GM23248 (cell line): ENCODE results near the gene PCSK4. TPM values are rescaled to one million over a fixed set of nuclear protein-coding genes. Genes with fewer than 3 reads are reported as not detected.
A peak's percentile ranks its signal among the peaks of the same experiment; 100 is the strongest.
"Not testable (repeated sequence)": the region's sequence is repeated elsewhere in the genome, so short reads cannot be mapped to it uniquely, and the experiment has no call there.

Experiments
- DNase-seq: peaks from one replicate; pipeline ENCODE4 v3.0.0-alpha.2; 2015
- H2AFZ ChIP-seq: fragments of 200-600 bp; sonication (generic); 2 replicates; pipeline ENCODE4 v1.6.1; 2016; ENCODE audit warnings: antibody characterized with exemption
- H3F3A ChIP-seq: fragments of 200-600 bp; sonication (generic); 2 replicates; pipeline ENCODE4 v1.6.1; 2016; ENCODE audit warnings: mild to moderate bottlenecking, antibody characterized with exemption, mixed run types; ENCODE audit not compliant: insufficient read depth
- H3K27ac ChIP-seq: fragments of 200-600 bp; sonication (generic); 2 replicates; pipeline ENCODE4 v1.5.1; 2016; ENCODE audit warnings: mild to moderate bottlenecking
- H3K27me3 ChIP-seq: fragments of 200-600 bp; sonication (generic); replicated peaks from 2 replicates; pipeline ENCODE4 v1.6.1; 2016; ENCODE audit warnings: mild to moderate bottlenecking; ENCODE audit not compliant: insufficient read depth
- H3K36me3 ChIP-seq: fragments of 200-600 bp; sonication (generic); 2 replicates; pipeline ENCODE4 v1.6.1; 2016; ENCODE audit warnings: low read depth, mild to moderate bottlenecking
- H3K4me1 ChIP-seq: fragments of 200-600 bp; sonication (generic); 2 replicates; pipeline ENCODE4 v1.6.1; 2016; ENCODE audit warnings: mild to moderate bottlenecking; ENCODE audit not compliant: insufficient read depth
- H3K4me2 ChIP-seq: fragments of 200-600 bp; sonication (generic); one replicate; pipeline ENCODE4 v1.6.1; 2016; ENCODE audit warnings: mild to moderate bottlenecking; ENCODE audit not compliant: unreplicated experiment
- H3K4me3 ChIP-seq: fragments of 200-600 bp; sonication (generic); 2 replicates; pipeline ENCODE4 v1.5.1; 2016; ENCODE audit warnings: mild to moderate bottlenecking
- H3K79me2 ChIP-seq: fragments of 200-600 bp; sonication (generic); 2 replicates; pipeline ENCODE4 v1.6.1; 2016; ENCODE audit warnings: mild to moderate bottlenecking; ENCODE audit not compliant: insufficient read depth
- H3K9ac ChIP-seq: fragments of 200-600 bp; sonication (generic); 2 replicates; pipeline ENCODE4 v1.6.1; 2016; ENCODE audit warnings: mild to moderate bottlenecking
- H3K9me2 ChIP-seq: fragments of 200-600 bp; sonication (generic); 2 replicates; pipeline ENCODE4 v1.6.1; 2016; ENCODE audit warnings: mixed run types, mild to moderate bottlenecking, moderate library complexity; ENCODE audit not compliant: insufficient read depth
- H3K9me3 ChIP-seq: fragments of 200-600 bp; sonication (generic); one replicate; pipeline ENCODE4 v1.6.1; 2017; ENCODE audit warnings: low read depth
- H4K20me1 ChIP-seq: fragments of 200-600 bp; sonication (generic); 2 replicates; pipeline ENCODE4 v1.6.0; 2016; ENCODE audit not compliant: insufficient read depth
- EZH2 ChIP-seq: fragments of 200-600 bp; sonication (generic); IDR thresholded peaks from 2 replicates; pipeline ENCODE4 v1.6.1; 2018; ENCODE audit warnings: antibody characterized with exemption, mild to moderate bottlenecking; ENCODE audit not compliant: insufficient read depth, poor library complexity, severe bottlenecking
- EZH2phosphoT487 ChIP-seq: fragments of 200-600 bp; sonication (generic); IDR thresholded peaks from 2 replicates; pipeline ENCODE4 v1.6.1; 2018; ENCODE audit warnings: antibody characterized with exemption, moderate library complexity, mild to moderate bottlenecking, low read depth; ENCODE audit not compliant: insufficient read depth
- WGBS, 2 experiments: methylation state at CpG; one replicate each; pipeline ENCODE4 v1.1.6; 2015 to 2017; ENCODE audit warnings: low lambda C conversion rate in 2 of 2, low coverage in 1 of 2; ENCODE audit errors: missing lambda C conversion rate in 2 of 2; 5-methylcytosine and 5-hydroxymethylcytosine counted together
- in situ Hi-C: fragments of 300-500 bp; cut with MboI; formaldehyde crosslinking; loops from 2 replicates; pipeline ENCODE4 v1.15.0; 2020
- polyA plus RNA-seq: library from polyadenylated mRNA; unstranded; fragments of >200 nt; fragmentation: Nextera tagmentation; extraction: Ambion mirVana; gene quantifications from 2 replicates; pipeline ENCODE4 v1.2.1, GENCODE V29; 2016
- total RNA-seq: library from RNA; depleted of rRNA; stranded (reverse); fragments of >200 nt; shearing (Covaris generic); gene quantifications from 2 replicates; pipeline ENCODE4 v1.2.3, GENCODE V29; 2014; rRNA removed

Gene PCSK4
- total RNA-seq (0.13 and 0.76 TPM in 2 replicates), polyA plus RNA-seq (0.28 and 0.43 TPM in 2 replicates)

DNA sequence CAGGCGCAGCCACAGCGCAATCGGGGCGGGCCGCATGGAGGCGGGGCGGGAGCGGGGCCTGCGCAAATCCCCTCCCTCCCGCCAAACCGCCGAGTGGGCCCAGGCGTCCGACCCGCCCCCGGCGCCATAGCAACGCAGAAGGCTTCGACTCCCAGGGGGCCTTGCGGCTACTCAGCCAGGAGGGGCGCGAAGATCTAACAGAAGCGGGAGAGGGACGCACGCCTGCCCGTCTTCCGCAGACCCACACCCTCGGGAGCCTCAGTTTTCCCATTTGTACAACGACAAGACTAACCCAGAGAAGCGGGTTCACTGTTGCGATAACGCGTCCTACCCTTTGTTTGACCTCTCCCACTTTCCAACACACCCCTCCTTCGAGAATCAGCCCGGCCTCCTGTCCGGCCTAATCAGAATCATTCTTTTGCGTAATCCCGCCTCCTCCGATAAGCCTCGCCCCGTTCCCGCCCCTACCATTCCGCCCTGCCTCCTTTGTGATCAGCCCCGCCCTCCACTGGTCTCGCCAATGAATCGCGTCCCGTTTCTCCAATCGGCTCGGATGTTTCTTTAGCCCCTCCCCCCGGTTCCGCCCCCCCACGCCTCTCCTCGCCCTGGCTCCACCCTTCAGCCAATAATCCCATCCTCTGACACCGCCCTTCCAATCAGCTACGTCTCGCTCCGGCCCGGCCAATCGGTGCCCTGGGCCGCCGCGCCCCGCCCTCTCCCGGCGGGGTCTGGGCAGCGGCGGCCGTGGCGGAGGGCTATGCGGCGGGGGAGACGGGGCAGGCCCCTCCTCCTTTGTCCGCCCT is at the start of gene PCSK4:
PCSK4 (minus strand) TSS at position 40 of the 803 bp plus-strand sequence; CDS start at position 36, 4 bp downstream.
- Histone ChIP-seq H3K4me2 (peak within 1 kb of the TSS; percentile 76), H3K4me1 (no peaks in the 10 kb centered on the region), H2AFZ (peak within 1 kb of the TSS; percentile 89), H3K36me3 (no peaks in the 10 kb centered on the region), H3K9ac (peak within 1 kb of the TSS; percentile 73), H3K79me2 (no peaks in the 10 kb centered on the region), H3K27ac (peak within 1 kb of the TSS; percentile 45), H3F3A (no peaks in the 10 kb centered on the region), H3K27me3 (no peaks in the 10 kb centered on the region), H3K4me3 (peak within 1 kb of the TSS; percentile 72), H4K20me1 (no peaks in the 10 kb centered on the region), H3K9me3 (no peaks in the 10 kb centered on the region), H3K9me2 (no peaks in the 10 kb centered on the region)
- in situ Hi-C loops, result no loop called here
- 1% methylated on average over 44 to 74 of the region's 74 CpGs for WGBS, 2 experiments
- TF ChIP-seq EZH2 (no peak), EZH2phosphoT487 (no peak)
- peak; percentile 100 for DNase-seq

GRCh38 chr19:1539749-1540148 is 49.6 kb upstream of the PCSK4 start:
- H3K9ac ChIP-seq, DNase-seq, H3K79me2 ChIP-seq, H4K20me1 ChIP-seq, H3K27me3 ChIP-seq, H3K4me3 ChIP-seq, H3F3A ChIP-seq, H3K27ac ChIP-seq, H3K9me3 ChIP-seq, H3K36me3 ChIP-seq, H3K4me1 ChIP-seq, in situ Hi-C loops, H3K9me2 ChIP-seq, H2AFZ ChIP-seq, H3K4me2 ChIP-seq: not testable (repeated sequence)
- 88 to 90% methylated on average over 11 of the region's 11 CpGs for WGBS, 2 experiments

DNA sequence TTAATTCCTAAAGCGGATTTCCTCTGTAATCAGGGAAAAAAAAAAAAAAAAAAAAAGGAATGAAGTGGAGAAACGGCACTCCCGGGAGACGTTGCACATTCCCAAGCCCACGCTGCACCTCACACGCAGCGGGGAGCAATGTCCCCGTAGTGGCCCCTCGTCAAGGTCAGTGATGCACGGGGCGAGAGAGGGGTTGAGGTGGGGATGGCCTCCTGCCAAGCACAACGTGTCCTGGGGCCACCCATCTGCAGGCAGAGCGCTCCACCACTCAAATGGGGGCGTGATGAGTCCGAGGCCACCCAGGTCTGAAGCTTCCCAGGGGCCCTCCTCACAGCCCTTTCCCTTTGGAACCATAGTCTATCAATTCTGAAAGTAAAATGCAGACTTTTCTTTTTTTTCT is 48.8 kb upstream of the PCSK4 start:
- TF ChIP-seq EZH2phosphoT487 (no peak), EZH2 (no peak)
- Histone ChIP-seq H3K27ac (no peak overlapping the region), H4K20me1 (no peaks in the 10 kb centered on the region), H3K9ac (no peak overlapping the region), H3K4me3 (no peak overlapping the region), H3K4me2 (no peak overlapping the region), H3K4me1 (no peaks in the 10 kb centered on the region), H3K27me3 (peaks cover 8% of the 10 kb centered on the region; the same call in 1 of the 2 replicates), H3K9me2 (no peaks in the 10 kb centered on the region), H3K9me3 (no peaks in the 10 kb centered on the region), H2AFZ (no peak overlapping the region), H3F3A (no peaks in the 10 kb centered on the region), H3K36me3 (no peaks in the 10 kb centered on the region), H3K79me2 (no peaks in the 10 kb centered on the region)
- no peak for DNase-seq
- WGBS, 2 experiments, result 17 to 20% methylated on average over 15 of the region's 15 CpGs
- in situ Hi-C loops, result no loop called here

- H3K9me2 ChIP-seq, H3K36me3 ChIP-seq, H3K9ac ChIP-seq, H2AFZ ChIP-seq, H3K27ac ChIP-seq, DNase-seq, H3K4me1 ChIP-seq, H3F3A ChIP-seq, H3K4me3 ChIP-seq, H3K4me2 ChIP-seq, H3K9me3 ChIP-seq, H4K20me1 ChIP-seq, in situ Hi-C loops, H3K79me2 ChIP-seq, H3K27me3 ChIP-seq: not testable (repeated sequence)
- 84 to 86% methylated on average over 7 of the region's 7 CpGs for WGBS, 2 experiments
Observed at GRCh38 chr19:1535699-1536098, 45.5 kb upstream of the PCSK4 start.

- Histone ChIP-seq H3F3A (no peaks in the 10 kb centered on the region), H3K9me2 (no peaks in the 10 kb centered on the region), H3K27me3 (no peaks in the 10 kb centered on the region), H3K9me3 (no peaks in the 10 kb centered on the region), H3K79me2 (no peaks in the 10 kb centered on the region), H3K4me2 (no peak overlapping the region), H3K4me1 (no peaks in the 10 kb centered on the region), H3K27ac (no peak overlapping the region), H3K36me3 (no peaks in the 10 kb centered on the region), H2AFZ (no peak overlapping the region), H4K20me1 (no peaks in the 10 kb centered on the region), H3K4me3 (no peak overlapping the region), H3K9ac (no peak overlapping the region)
- no peak for DNase-seq
- 76 to 80% methylated on average over 13 to 14 of the region's 14 CpGs for WGBS, 2 experiments
- TF ChIP-seq EZH2 (no peak), EZH2phosphoT487 (no peak)
- in situ Hi-C loops, result no loop called here
Observed at GRCh38 chr19:1534972-1535371, 44.8 kb upstream of the PCSK4 start.
